Stomach (tissue), 4 donors: Measurements from ENCODE around the gene MATN4.

Source experiments
- EP300 ChIP-seq: sonication (generic); formaldehyde crosslinking; IDR thresholded peaks from one replicate; pipeline ENCODE4 v1.6.1; 2017; ENCODE audit warnings: antibody characterized with exemption
- POLR2AphosphoS5 ChIP-seq, 3 donors: sonication (generic); formaldehyde crosslinking; IDR thresholded peaks; one replicate each; pipeline ENCODE4 v1.6.1; 2016; ENCODE audit warnings: antibody characterized with exemption in 3 of 3

DNA sequence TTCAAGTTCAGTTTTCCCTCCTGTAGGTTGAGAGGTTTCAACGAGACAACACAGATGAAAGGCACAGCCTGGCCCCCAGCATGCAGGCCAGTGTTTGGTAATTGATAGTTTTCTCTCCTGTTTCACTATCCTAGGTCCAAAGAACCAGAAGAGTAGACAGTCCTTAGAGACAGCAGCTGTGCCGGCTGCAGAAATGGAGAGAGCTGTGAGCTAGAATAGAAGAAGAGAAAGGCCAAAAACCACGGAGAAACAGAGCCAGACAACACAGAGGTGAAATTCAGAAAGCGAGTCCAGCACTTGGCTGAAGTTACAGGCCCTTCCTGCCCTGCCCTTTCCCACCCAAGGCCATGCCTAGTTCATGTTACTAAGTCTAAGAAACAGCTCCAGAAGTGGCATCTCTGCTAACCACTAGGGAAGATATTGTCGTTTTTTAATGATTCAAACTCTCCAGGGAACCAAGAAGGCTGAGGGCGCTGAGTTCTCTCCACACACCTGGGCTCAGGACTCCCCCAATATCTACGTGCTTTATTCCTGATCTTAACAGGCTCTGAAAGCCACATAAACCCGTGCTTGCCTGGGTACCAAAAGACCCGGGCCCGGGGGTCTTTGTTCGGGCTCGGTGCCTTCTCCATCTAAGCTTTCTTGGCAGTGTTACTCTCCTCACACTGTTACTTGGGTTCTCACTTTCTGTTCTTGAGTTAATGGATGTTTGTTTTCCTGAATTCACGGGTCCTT is 18.0 kb downstream of the MATN4 start:
- TF ChIP-seq POLR2AphosphoS5 (IDR thresholded peaks at IDR 0.05), result no peak
- TF ChIP-seq EP300, result no peak
